Small intestine (tissue), 16 donors: Measurements from ENCODE around the gene TTC39A. TPM values are rescaled to one million over a fixed set of nuclear protein-coding genes. Genes with fewer than 3 reads are reported as not detected.
A peak's percentile ranks its signal among the peaks of the same experiment; 100 is the strongest.

ENCODE experiments used
- DNase-seq, 2 donors: peaks; one replicate each; pipeline versions ENCODE4 v3.0.0 to v3.0.0-alpha.2; 2013
- FAIRE-seq: peaks from 2 replicates; lab custom pipeline; 2012; peaks lifted over from hg19 to GRCh38; lab: Jason Lieb, UNC
- H3K27ac ChIP-seq, 3 donors: one replicate each; pipeline ENCODE4 v1.5.1; 2013; ENCODE audit warnings: low read length in 2 of 3, mild to moderate bottlenecking in 2 of 3, control low read depth in 1 of 3, inconsistent platforms in 1 of 3, low read depth in 1 of 3, moderate library complexity in 1 of 3
- H3K27me3 ChIP-seq, 3 donors: one replicate each; pipeline ENCODE4 v1.6.1; 2013; ENCODE audit warnings: low read length in 3 of 3, inconsistent platforms in 1 of 3; ENCODE audit not compliant: control insufficient read depth in 3 of 3, insufficient read depth in 3 of 3
- H3K36me3 ChIP-seq, 3 donors: one replicate each; pipeline ENCODE4 v1.6.1; 2013; ENCODE audit warnings: low read length in 3 of 3, inconsistent platforms in 1 of 3, low read depth in 1 of 3, mild to moderate bottlenecking in 1 of 3, moderate library complexity in 1 of 3; ENCODE audit not compliant: control insufficient read depth in 3 of 3, insufficient read depth in 2 of 3
- H3K4me1 ChIP-seq, 3 donors: one replicate each; pipeline ENCODE4 v1.6.1; 2013; ENCODE audit warnings: low read length in 2 of 3, inconsistent platforms in 1 of 3, low read depth in 1 of 3, mild to moderate bottlenecking in 1 of 3, moderate library complexity in 1 of 3; ENCODE audit not compliant: control insufficient read depth in 3 of 3, insufficient read depth in 2 of 3
- H3K4me3 ChIP-seq, 3 donors: one replicate each; pipeline ENCODE4 v1.5.1; 2013; ENCODE audit warnings: low read length in 3 of 3, control low read depth in 1 of 3, inconsistent platforms in 1 of 3, low read depth in 1 of 3, mild to moderate bottlenecking in 1 of 3, moderate library complexity in 1 of 3
- H3K9me3 ChIP-seq, 2 donors: one replicate each; pipeline ENCODE4 v1.6.1; 2013; ENCODE audit warnings: low read depth in 1 of 2, low read length in 1 of 2; ENCODE audit not compliant: control insufficient read depth in 2 of 2, insufficient read depth in 1 of 2
- WGBS, 3 donors: extraction: QIAGEN DNeasy Blood & Tissue Kit; methylation state at CpG; one replicate each; pipeline ENCODE4 v1.1.7; 2013; 5-methylcytosine and 5-hydroxymethylcytosine counted together
- long read RNA-seq, 10 donors: transcript quantifications; one replicate each; lab custom pipeline, GENCODE V29; 2026
- polyA plus RNA-seq, 4 donors: library from polyadenylated mRNA; stranded (reverse) in 3 of 4; unstranded in 1 of 4; fragments of 200-250 nt in 3 of 4; fragments of 120-200 nt in 1 of 4; gene quantifications; one replicate each; pipeline versions ENCODE4 v1.2.1 to v1.2.3, GENCODE V29; 2013
- donor health status: healthy with polysubstance abuse.
- donor health status: control.
- donor health status: control.
- donor health status: Bipolar disorder and iron deficiency.
- donor health status: healthy.

Gene TTC39A
- polyA plus RNA-seq = 10 to 100 TPM in 3 of 4 donors, 1 to 10 TPM in 1; 9.3 to 30.3 (median 12.8) TPM
- long read RNA-seq, donor 1 = 0 reads
- long read RNA-seq, donor 2 = 0 reads
- long read RNA-seq, donor 3 = 0 reads
- long read RNA-seq, donor 4 = 0 reads
- long read RNA-seq, donor 5, partial matches to known transcripts = 0 of 1 reads
- long read RNA-seq, donor 5, other reads (novel, unspliced or antisense) = 0 of 1 reads
- long read RNA-seq, donor 6, partial matches to known transcripts = 5 of 5 reads
- long read RNA-seq, donor 6, other reads (novel, unspliced or antisense) = 0 of 5 reads
- long read RNA-seq, donor 7 = 0 reads
- long read RNA-seq, donor 8 = 0 reads
- long read RNA-seq, donor 9 = 0 reads
- long read RNA-seq, donor 10 = 0 reads

DNA sequence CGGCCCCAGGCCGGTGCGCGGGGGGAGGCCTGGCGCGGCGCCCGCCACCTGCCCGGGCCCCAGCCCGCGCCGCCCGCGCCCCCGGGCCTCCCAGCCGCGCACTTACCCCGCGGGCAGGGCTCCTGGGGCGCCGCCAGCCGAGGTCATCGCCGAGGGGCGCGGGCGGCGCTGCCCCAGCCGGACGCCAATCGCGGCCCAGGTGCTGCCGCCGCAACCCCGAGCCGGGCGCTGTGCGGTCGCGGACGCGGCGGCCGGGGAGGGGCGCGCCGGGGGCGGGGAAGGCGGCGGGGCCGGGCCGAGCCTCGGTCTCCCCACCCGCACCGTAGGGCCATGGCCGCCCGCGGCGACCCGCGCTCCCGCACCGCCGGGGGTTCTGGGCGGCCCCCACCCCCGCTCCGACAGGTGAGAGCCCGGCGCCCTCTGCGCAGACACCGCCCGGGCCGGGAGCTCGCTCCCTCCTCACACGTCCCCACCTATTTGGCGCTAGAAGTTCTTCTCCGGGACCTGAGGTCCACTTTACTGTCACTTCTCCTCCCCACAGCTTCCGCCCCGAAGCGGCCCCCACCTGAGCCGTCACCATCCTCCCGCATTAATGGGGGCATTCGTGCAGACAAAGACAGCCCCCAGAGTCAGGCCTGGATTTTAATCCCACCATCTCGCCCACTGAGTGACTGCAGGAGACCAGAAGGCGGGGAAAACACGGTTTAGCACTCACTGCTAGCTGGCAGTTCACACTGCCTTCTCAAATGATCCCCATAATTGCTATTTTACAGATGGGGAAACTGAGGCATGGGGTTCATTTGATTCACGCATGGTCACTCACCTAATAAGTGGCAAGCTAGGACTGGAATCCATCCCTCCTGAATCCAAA, at the start of gene TTC39A:
Gene TTC39A (minus strand): TSS at position 232 of the 871 bp plus-strand sequence. CDS start 85 bp downstream, at position 147.
- Histone ChIP-seq H3K4me1 (peaks cover 0 to 25% (median 4%) of the 10 kb centered on the region in 3 donors), H3K4me3 (peak within 1 kb of the TSS; percentile 24 to 70 (median 62)), H3K27me3 (peaks cover 0 to 3% (median 0%) of the 10 kb centered on the region in 3 donors), H3K36me3 (no peaks in the 10 kb centered on the region), H3K9me3 (no peaks in the 10 kb centered on the region), H3K27ac (peak within 1 kb of the TSS; percentile 39 to 83 (median 74))
- FAIRE-seq (no peak), DNase-seq (peak in 1 of 2 donors; percentile 54)
- WGBS, 3 donors = 3 to 6% (median 3%) methylated on average over 39 to 87 of the region's 87 CpGs

DNA sequence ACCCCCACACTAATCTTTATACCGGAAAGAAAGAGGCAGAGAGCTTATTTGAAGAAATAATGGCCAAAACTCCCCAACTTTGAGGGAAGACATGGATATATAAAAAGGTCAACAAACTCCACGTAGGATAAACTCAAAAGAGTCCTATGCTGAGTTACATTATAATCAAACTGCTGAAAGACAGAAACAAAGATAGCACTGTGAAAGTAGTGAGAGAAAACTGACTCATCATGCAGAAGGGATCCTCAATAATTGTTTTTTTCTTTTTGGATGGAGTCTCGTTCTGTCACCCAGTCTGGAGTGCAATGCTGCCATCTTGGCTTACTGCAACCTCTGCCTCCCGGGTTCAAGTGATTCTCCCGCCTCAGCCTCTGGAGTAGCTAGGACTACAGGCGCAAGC, 48.5 kb upstream of the TTC39A start:
- WGBS, 3 donors = 96 to 98% (median 98%) methylated on average over 6 of the region's 6 CpGs
- Histone ChIP-seq H3K4me3 (no peak overlapping the region), H3K27me3 (no peaks in the 10 kb centered on the region), H3K9me3 (peaks cover 0 to 17% of the 10 kb centered on the region in 2 donors), H3K36me3 (peaks cover 0 to 30% (median 9%) of the 10 kb centered on the region in 3 donors), H3K4me1 (no peaks in the 10 kb centered on the region), H3K27ac (no peak overlapping the region)
- DNase-seq (no peak), FAIRE-seq (no peak)

GRCh38 chr1:51373898-51374297, 43.5 kb upstream of the TTC39A start:
- 94 to 97% (median 97%) methylated on average over 3 of the region's 3 CpGs for WGBS, 3 donors
- Histone ChIP-seq H3K4me3 (no peak overlapping the region), H3K27ac (no peak overlapping the region), H3K27me3 (no peaks in the 10 kb centered on the region), H3K36me3 (peaks cover 0 to 31% (median 13%) of the 10 kb centered on the region in 3 donors), H3K4me1 (no peaks in the 10 kb centered on the region), H3K9me3 (peaks cover 0 to under 1% of the 10 kb centered on the region in 2 donors)
- FAIRE-seq (no peak), DNase-seq (no peak)

DNA sequence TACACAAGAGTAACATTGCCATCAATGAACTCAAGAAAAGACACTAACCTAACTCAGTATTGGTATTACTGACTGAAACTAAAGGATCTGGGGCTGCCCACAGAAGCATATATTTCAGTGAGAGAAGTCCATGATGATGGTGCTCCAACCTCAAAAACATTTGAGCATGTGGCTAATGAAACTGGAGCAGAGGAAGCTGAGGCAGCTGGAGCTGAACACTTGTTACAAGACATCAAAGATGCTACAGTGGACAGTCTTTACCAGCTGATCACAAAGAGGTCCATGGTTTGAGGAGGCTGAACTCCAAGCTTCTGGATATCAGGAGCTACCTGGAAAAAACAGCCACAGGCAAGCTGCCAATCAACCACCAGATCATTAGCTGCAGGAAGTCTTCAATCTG, 42.2 kb upstream of the TTC39A start:
- Histone ChIP-seq H3K36me3 (peaks cover 0 to 29% (median 12%) of the 10 kb centered on the region in 3 donors), H3K27me3 (no peaks in the 10 kb centered on the region), H3K9me3 (no peaks in the 10 kb centered on the region), H3K27ac (no peak overlapping the region), H3K4me3 (no peak overlapping the region), H3K4me1 (no peaks in the 10 kb centered on the region)
- DNase-seq = no peak
- FAIRE-seq = no peak

DNA sequence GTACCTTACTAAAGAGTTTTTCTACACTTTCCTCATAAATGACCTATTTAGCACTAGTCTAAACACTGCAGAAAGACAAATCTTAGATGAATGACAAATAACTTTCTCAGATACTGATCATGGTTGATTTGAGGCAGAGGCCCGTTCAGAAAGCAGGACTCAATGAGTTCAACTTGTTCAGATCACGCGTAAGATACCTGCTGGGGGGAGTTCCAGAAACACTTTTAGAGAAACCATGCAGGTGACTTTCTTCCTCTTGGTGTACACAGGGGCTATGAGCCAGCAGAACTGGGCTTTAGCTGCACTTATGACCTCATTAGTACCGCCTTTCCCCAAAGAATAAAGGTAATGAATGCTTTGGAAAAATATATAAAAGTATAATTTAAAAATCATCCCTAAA, 38.8 kb upstream of the TTC39A start:
- Histone ChIP-seq H3K9me3 (no peaks in the 10 kb centered on the region), H3K4me1 (no peaks in the 10 kb centered on the region), H3K36me3 (peaks cover 0 to 37% (median 5%) of the 10 kb centered on the region in 3 donors), H3K4me3 (no peak overlapping the region), H3K27ac (no peak overlapping the region), H3K27me3 (no peaks in the 10 kb centered on the region)
- WGBS, 3 donors = 87 to 94% (median 90%) methylated on average over 4 of the region's 4 CpGs
- DNase-seq (no peak), FAIRE-seq (no peak)

- Histone ChIP-seq H3K36me3 (peaks cover 0 to 21% (median 4%) of the 10 kb centered on the region in 3 donors), H3K27ac (no peak overlapping the region), H3K4me3 (no peak overlapping the region), H3K27me3 (no peaks in the 10 kb centered on the region), H3K4me1 (no peaks in the 10 kb centered on the region), H3K9me3 (no peaks in the 10 kb centered on the region)
- FAIRE-seq = no peak
- DNase-seq = no peak
- 100% methylated on average over 1 of the region's 1 CpG for WGBS, 3 donors
Measured at GRCh38 chr1:51365774-51366173, 35.4 kb upstream of the TTC39A start.

DNA sequence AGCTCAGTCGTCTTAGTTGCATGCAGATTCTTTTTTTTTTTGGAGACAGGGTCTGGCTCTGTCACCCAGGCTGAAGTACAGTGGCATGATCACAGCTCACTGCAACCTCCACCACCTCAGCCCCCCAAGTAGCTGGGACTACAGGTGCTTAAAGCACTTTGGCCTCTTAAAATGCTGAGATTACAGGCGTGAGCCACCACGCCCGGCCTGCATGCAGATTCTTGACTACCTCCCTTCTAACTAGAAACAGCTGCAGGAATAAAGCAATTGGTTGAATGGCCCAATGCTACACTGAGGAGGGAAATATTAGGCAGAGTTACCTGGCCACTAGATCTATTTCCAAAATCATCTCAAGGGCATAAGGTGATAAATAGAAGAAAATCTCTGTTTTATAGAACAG, 29.5 kb upstream of the TTC39A start:
- WGBS, 3 donors = 67 to 81% (median 68%) methylated on average over 4 of the region's 4 CpGs
- FAIRE-seq (no peak), DNase-seq (no peak)
- H3K4me3 ChIP-seq = no peak overlapping the region
- no peaks in the 10 kb centered on the region for H3K4me1 ChIP-seq
- H3K36me3 ChIP-seq = peaks cover 0 to 31% (median 7%) of the 10 kb centered on the region in 3 donors
- no peak overlapping the region for H3K27ac ChIP-seq
- H3K27me3 ChIP-seq = no peaks in the 10 kb centered on the region
- H3K9me3 ChIP-seq = no peaks in the 10 kb centered on the region

GRCh38 chr1:51355382-51355781, 25.0 kb upstream of the TTC39A start:
- Histone ChIP-seq H3K4me3 (no peak overlapping the region), H3K27ac (no peak overlapping the region), H3K9me3 (no peaks in the 10 kb centered on the region), H3K4me1 (no peaks in the 10 kb centered on the region), H3K27me3 (no peaks in the 10 kb centered on the region), H3K36me3 (peaks cover 2 to 32% (median 3%) of the 10 kb centered on the region in 3 donors)
- DNase-seq (no peak), FAIRE-seq (no peak)
- WGBS, 3 donors = 91 to 96% (median 94%) methylated on average over 1 of the region's 1 CpG
